ENCODE data around the gene PLAAT3.

The PLAAT3 gene

DNA sequence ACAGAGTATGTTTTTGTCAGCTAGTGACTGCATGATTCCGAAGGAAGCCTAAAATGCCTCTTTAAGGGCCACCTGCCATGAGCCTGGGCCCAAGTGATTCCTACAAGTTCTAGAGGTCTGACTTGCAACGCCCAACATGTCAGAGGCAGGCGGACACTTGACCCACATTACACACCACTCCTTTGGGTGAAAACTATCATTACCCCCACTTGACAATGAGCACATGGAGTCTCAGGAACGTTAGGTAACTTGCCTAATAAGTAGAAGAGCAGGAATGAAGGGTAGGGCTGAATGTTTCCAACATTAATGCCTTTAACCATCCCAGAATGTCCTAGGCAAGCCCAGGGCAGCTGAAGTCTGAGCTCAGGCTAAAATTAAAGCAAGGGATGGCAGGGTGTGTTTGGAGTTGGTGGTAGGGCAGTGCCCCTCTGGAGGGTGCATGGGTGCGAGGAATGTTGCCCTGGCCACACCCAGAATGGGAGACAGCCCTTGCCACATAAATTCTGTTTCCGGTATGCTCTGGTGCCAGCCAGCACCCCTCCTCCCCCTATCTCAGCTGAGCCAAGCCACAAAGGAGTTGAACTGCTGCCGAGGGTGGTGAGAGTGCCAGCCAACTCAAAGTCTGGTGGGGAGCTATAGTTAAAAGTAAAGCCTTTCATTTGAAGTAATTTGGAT, 53.6 kb downstream of the PLAAT3 start:
- ChIA-PET POLR2A (no interaction called here), CTCF (interaction anchor here (0.6 to 1.5 kb wide), 3 partner anchors 22 to 43 kb away, joined by 3 to 4 read pairs (median 3); no protein-coding TSS in a partner anchor)
- Histone ChIP-seq H3K27ac (ENCODE audit: insufficient read depth in 1 of 2, low read depth in 1 of 2, low read length in 2 of 2, poor library complexity in 1 of 2, severe bottlenecking in 2 of 2) (no peak overlapping the region), H3K36me3 (ENCODE audit: control insufficient read depth in 4 of 4, insufficient read depth in 4 of 4, low read length in 3 of 4) (no peaks in the 10 kb centered on the region), H3K4me3 (ENCODE audit: control insufficient read depth in 1 of 7, extremely low read depth in 1 of 7, insufficient read depth in 4 of 7, low read depth in 2 of 7, low read length in 6 of 7) (peak overlapping the region in 1 of 7 experiments; percentile 24), H3K9me3 (ENCODE audit: control extremely low read depth in 1 of 5, control insufficient read depth in 4 of 5, insufficient read depth in 2 of 5, low read depth in 1 of 5, low read length in 4 of 5) (no peaks in the 10 kb centered on the region), H3K4me1 (ENCODE audit: control extremely low read depth in 1 of 4, control insufficient read depth in 4 of 4, insufficient read depth in 4 of 4, low read length in 3 of 4) (peaks cover 0 to 22% (median 8%) of the 10 kb centered on the region in 4 experiments), H3K27me3 (replicated peaks in 2 of 5; ENCODE audit: control insufficient read depth in 4 of 5, insufficient read depth in 5 of 5, low read length in 4 of 5) (peaks cover 0 to 7% (median 0%) of the 10 kb centered on the region in 5 experiments)
- WGBS (ENCODE audit: insufficient coverage): 56% methylated on average over 3 of the region's 7 CpGs
- DNase-seq: peak; percentile 36 to 66 (median 53)

DNA sequence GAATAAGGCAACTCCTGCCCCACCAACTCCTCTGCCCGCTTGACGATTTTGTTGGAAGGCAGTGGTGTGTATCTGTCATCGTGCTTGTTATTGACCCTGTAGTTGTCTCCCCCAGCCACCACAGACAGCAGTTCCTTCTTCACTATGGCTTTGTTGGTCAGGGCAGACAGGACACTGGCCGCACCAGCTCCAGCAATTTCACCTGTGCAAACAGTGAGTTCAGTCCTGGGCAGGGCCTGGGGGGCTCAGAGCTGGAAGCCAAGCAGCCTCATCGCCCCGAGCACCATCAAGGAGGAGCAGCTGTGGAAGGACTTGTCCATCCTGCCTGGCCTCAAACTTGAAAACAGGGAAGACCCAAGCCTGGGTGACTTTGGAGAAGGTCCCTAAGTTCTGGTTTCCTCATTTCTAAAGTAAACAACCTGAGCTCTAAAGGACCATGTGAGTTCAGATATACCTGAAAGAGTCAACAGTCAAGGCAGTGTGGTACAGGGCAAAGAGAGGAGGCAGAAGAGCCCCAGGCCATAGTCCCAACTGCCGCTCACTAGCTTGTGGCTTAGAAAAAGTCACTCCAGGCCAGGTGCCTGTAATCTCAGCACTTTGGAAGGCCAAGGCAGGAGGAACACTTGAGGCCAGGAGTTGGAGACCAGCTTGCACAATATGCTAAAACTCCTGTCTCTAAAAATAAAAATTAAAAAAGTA, 55.6 kb downstream of the PLAAT3 start:
- Histone ChIP-seq H3K4me1 (ENCODE audit: control extremely low read depth in 1 of 4, control insufficient read depth in 4 of 4, insufficient read depth in 4 of 4, low read length in 3 of 4) (peaks cover 0 to 36% (median 16%) of the 10 kb centered on the region in 4 experiments), H3K27ac (ENCODE audit: insufficient read depth in 1 of 2, low read depth in 1 of 2, low read length in 2 of 2, poor library complexity in 1 of 2, severe bottlenecking in 2 of 2) (no peak overlapping the region), H3K4me3 (ENCODE audit: control insufficient read depth in 1 of 7, extremely low read depth in 1 of 7, insufficient read depth in 4 of 7, low read depth in 2 of 7, low read length in 6 of 7) (no peak overlapping the region), H3K27me3 (replicated peaks in 2 of 5; ENCODE audit: control insufficient read depth in 4 of 5, insufficient read depth in 5 of 5, low read length in 4 of 5) (peaks cover 0 to 5% (median 0%) of the 10 kb centered on the region in 5 experiments), H3K9me3 (ENCODE audit: control extremely low read depth in 1 of 5, control insufficient read depth in 4 of 5, insufficient read depth in 2 of 5, low read depth in 1 of 5, low read length in 4 of 5) (no peaks in the 10 kb centered on the region), H3K36me3 (ENCODE audit: control insufficient read depth in 4 of 4, insufficient read depth in 4 of 4, low read length in 3 of 4) (no peaks in the 10 kb centered on the region)
- no peak for DNase-seq
- 98% methylated on average over 7 of the region's 7 CpGs for WGBS (ENCODE audit: insufficient coverage)
- CTCF ChIA-PET: interaction anchor here (1.0 to 1.2 kb wide), 3 partner anchors 19 to 80 kb away, joined by 3 to 4 read pairs (median 3); no protein-coding TSS in a partner anchor
- POLR2A ChIA-PET: no interaction called here

DNA sequence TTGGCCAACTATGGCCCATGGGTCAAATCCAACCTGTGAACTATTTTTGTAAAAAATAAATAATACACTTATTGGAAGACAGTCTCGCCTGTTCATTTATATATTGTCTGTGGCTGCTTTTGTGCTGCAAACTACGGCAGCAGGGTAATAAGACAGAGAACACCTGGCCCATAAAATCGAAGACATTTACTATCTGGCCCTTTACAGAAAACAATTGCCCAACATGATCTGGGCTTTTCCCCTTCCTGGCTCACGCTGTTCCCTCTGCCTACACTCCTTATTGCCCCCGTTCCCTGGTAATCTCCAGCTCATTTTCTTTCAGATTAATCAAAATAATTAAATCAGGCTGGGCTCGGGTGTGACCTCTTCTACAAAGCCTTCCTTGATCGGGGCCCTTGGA, 56.7 kb downstream of the PLAAT3 start:
- H3K9me3 ChIP-seq (ENCODE audit: control extremely low read depth in 1 of 5, control insufficient read depth in 4 of 5, insufficient read depth in 2 of 5, low read depth in 1 of 5, low read length in 4 of 5): no peaks in the 10 kb centered on the region
- CTCF ChIA-PET: no interaction called here
- H3K4me3 ChIP-seq (ENCODE audit: control insufficient read depth in 1 of 7, extremely low read depth in 1 of 7, insufficient read depth in 4 of 7, low read depth in 2 of 7, low read length in 6 of 7): no peak overlapping the region
- peaks cover 0 to 44% (median 22%) of the 10 kb centered on the region in 4 experiments for H3K4me1 ChIP-seq (ENCODE audit: control extremely low read depth in 1 of 4, control insufficient read depth in 4 of 4, insufficient read depth in 4 of 4, low read length in 3 of 4)
- H3K27ac ChIP-seq (ENCODE audit: insufficient read depth in 1 of 2, low read depth in 1 of 2, low read length in 2 of 2, poor library complexity in 1 of 2, severe bottlenecking in 2 of 2): no peak overlapping the region
- H3K27me3 ChIP-seq (replicated peaks in 2 of 5; ENCODE audit: control insufficient read depth in 4 of 5, insufficient read depth in 5 of 5, low read length in 4 of 5): peaks cover 0 to 2% (median 0%) of the 10 kb centered on the region in 5 experiments
- no peak for DNase-seq
- 93% methylated on average over 6 of the region's 7 CpGs for WGBS (ENCODE audit: insufficient coverage)
- no peaks in the 10 kb centered on the region for H3K36me3 ChIP-seq (ENCODE audit: control insufficient read depth in 4 of 4, insufficient read depth in 4 of 4, low read length in 3 of 4)
- POLR2A ChIA-PET: no interaction called here

DNA sequence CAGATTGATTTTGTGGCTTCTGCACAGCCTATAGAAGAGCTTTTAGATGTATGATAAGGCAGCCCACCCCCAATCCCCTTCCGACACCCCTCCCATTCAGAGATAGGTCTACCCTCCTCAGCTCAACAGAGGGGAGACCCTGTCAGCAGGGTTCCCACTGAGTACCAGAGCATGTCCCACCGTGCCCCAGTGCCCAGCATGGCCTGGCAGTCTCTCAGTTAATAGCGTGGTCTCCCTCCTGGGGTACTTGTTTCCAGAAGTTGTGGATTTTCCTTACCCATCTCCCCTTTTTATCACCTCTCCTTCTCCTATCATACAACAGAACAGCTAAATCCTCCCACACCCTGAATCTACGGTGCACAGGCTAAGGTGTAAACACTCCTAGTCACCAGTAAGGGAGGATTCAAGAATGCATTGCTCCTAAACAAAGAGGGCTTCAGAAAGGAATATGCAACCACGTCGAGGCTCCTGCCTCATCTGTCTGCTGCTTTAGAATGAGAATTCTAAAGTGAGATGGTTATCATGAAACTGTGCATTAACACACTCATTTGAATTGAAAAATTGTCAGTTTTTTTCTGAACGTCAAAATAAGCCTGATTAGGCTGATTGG, 57.7 kb downstream of the PLAAT3 start:
- H3K36me3 ChIP-seq (ENCODE audit: control insufficient read depth in 4 of 4, insufficient read depth in 4 of 4, low read length in 3 of 4): no peaks in the 10 kb centered on the region
- POLR2A ChIA-PET: interaction anchor here (0.5 kb wide), 1 partner anchor 16 kb away, joined by 3 read pairs; no protein-coding TSS in a partner anchor
- H3K27me3 ChIP-seq (replicated peaks in 2 of 5; ENCODE audit: control insufficient read depth in 4 of 5, insufficient read depth in 5 of 5, low read length in 4 of 5): peaks cover 0 to 2% (median 0%) of the 10 kb centered on the region in 5 experiments
- no peak overlapping the region for H3K27ac ChIP-seq (ENCODE audit: insufficient read depth in 1 of 2, low read depth in 1 of 2, low read length in 2 of 2, poor library complexity in 1 of 2, severe bottlenecking in 2 of 2)
- no peaks in the 10 kb centered on the region for H3K9me3 ChIP-seq (ENCODE audit: control extremely low read depth in 1 of 5, control insufficient read depth in 4 of 5, insufficient read depth in 2 of 5, low read depth in 1 of 5, low read length in 4 of 5)
- H3K4me3 ChIP-seq (ENCODE audit: control insufficient read depth in 1 of 7, extremely low read depth in 1 of 7, insufficient read depth in 4 of 7, low read depth in 2 of 7, low read length in 6 of 7): no peak overlapping the region
- no peak for DNase-seq
- H3K4me1 ChIP-seq (ENCODE audit: control extremely low read depth in 1 of 4, control insufficient read depth in 4 of 4, insufficient read depth in 4 of 4, low read length in 3 of 4): peaks cover 0 to 47% (median 23%) of the 10 kb centered on the region in 4 experiments
- WGBS (ENCODE audit: insufficient coverage): 97% methylated on average over 5 of the region's 7 CpGs
- CTCF ChIA-PET: interaction anchor here (1.3 kb wide), 2 partner anchors 8 to 82 kb away, joined by 3 to 4 read pairs; no protein-coding TSS in a partner anchor

DNA sequence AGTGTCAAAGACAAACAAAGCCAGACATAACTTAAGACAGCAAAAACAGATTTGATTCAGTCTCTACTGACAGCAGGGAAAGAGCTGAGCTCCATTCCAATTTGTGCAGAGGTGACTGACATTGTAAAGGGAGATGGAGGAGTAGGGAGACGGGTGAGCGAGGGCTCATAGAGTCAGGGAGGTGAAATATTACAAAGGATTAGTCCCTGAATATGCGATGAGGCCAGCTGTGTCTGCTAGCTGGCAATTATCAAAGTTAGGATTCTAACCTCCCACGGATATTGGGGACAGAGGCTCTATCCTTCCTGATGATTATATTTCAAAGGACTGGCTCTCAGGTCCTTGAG, 59.4 kb downstream of the PLAAT3 start:
- Histone ChIP-seq H3K9me3 (ENCODE audit: control extremely low read depth in 1 of 5, control insufficient read depth in 4 of 5, insufficient read depth in 2 of 5, low read depth in 1 of 5, low read length in 4 of 5) (no peaks in the 10 kb centered on the region), H3K27ac (ENCODE audit: insufficient read depth in 1 of 2, low read depth in 1 of 2, low read length in 2 of 2, poor library complexity in 1 of 2, severe bottlenecking in 2 of 2) (no peak overlapping the region), H3K4me3 (ENCODE audit: control insufficient read depth in 1 of 7, extremely low read depth in 1 of 7, insufficient read depth in 4 of 7, low read depth in 2 of 7, low read length in 6 of 7) (no peak overlapping the region), H3K4me1 (ENCODE audit: control extremely low read depth in 1 of 4, control insufficient read depth in 4 of 4, insufficient read depth in 4 of 4, low read length in 3 of 4) (peaks cover 0 to 33% (median 18%) of the 10 kb centered on the region in 4 experiments), H3K36me3 (ENCODE audit: control insufficient read depth in 4 of 4, insufficient read depth in 4 of 4, low read length in 3 of 4) (no peaks in the 10 kb centered on the region), H3K27me3 (replicated peaks in 2 of 5; ENCODE audit: control insufficient read depth in 4 of 5, insufficient read depth in 5 of 5, low read length in 4 of 5) (no peaks in the 10 kb centered on the region)
- CTCF ChIA-PET: interaction anchor here (1.3 kb wide), 1 partner anchor 71 kb away, joined by 3 read pairs; no protein-coding TSS in a partner anchor
- POLR2A ChIA-PET: interaction anchor here (0.6 kb wide), 2 partner anchors 27 to 456 kb away, joined by 3 read pairs; no protein-coding TSS in a partner anchor
- 100% methylated on average over 4 of the region's 4 CpGs for WGBS (ENCODE audit: insufficient coverage)
- DNase-seq: no peak

DNA sequence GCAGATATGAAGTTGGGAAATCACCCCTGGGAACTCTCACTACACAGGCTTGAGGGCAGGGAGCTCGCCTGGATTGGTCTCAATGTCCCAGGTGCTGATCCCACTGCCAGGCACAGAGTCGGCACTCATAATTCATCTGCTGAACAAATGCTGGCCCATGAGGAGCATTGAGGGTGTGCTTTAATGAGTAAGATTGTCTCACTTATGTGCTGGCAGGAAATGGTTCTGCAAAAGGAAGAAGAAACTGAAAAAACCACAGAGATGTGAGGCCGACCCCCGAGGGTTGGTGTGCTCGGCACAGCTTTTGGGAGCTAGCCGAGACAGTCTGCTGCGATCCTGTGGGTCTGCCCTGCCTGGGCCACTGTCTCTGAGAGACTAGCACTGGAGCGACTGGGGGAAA, 60.5 kb downstream of the PLAAT3 start:
- ChIA-PET CTCF (interaction anchor here (1.2 kb wide), 1 partner anchor 18 kb away, joined by 5 read pairs; no protein-coding TSS in a partner anchor), POLR2A (no interaction called here)
- peaks cover 0 to 28% (median 18%) of the 10 kb centered on the region in 4 experiments for H3K4me1 ChIP-seq (ENCODE audit: control extremely low read depth in 1 of 4, control insufficient read depth in 4 of 4, insufficient read depth in 4 of 4, low read length in 3 of 4)
- H3K27ac ChIP-seq (ENCODE audit: insufficient read depth in 1 of 2, low read depth in 1 of 2, low read length in 2 of 2, poor library complexity in 1 of 2, severe bottlenecking in 2 of 2): no peak overlapping the region
- H3K9me3 ChIP-seq (ENCODE audit: control extremely low read depth in 1 of 5, control insufficient read depth in 4 of 5, insufficient read depth in 2 of 5, low read depth in 1 of 5, low read length in 4 of 5): no peaks in the 10 kb centered on the region
- no peaks in the 10 kb centered on the region for H3K27me3 ChIP-seq (replicated peaks in 2 of 5; ENCODE audit: control insufficient read depth in 4 of 5, insufficient read depth in 5 of 5, low read length in 4 of 5)
- peak; percentile 40 to 84 (median 78) for DNase-seq
- peak overlapping the region in 2 of 7 experiments; percentile 28 to 37 for H3K4me3 ChIP-seq (ENCODE audit: control insufficient read depth in 1 of 7, extremely low read depth in 1 of 7, insufficient read depth in 4 of 7, low read depth in 2 of 7, low read length in 6 of 7)
- no peaks in the 10 kb centered on the region for H3K36me3 ChIP-seq (ENCODE audit: control insufficient read depth in 4 of 4, insufficient read depth in 4 of 4, low read length in 3 of 4)
- whole genome bisulfite sequencing (ENCODE audit: insufficient coverage): 2% methylated on average over 7 of the region's 8 CpGs

Measured in common myeloid progenitor, CD34-positive (primary cell).